Vagina (tissue), 2 donors: Measurements from ENCODE around the gene ZDHHC22.

Experiments
- CTCF ChIP-seq, 3 experiments: fragments of 450-650 bp in 2 of 3; fragments of 200-600 bp in 1 of 3; sonication (generic) in 1 of 3; IDR thresholded peaks; one replicate each; pipeline ENCODE4 v1.5.1; 2017 to 2019; ENCODE audit warnings: antibody characterized with exemption in 3 of 3, mild to moderate bottlenecking in 2 of 3, moderate library complexity in 2 of 3
- POLR2A ChIP-seq, 2 donors: fragments of 450-650 bp; IDR thresholded peaks; one replicate each; pipeline ENCODE4 v1.6.1; 2017; ENCODE audit warnings: antibody characterized with exemption in 2 of 2, mild to moderate bottlenecking in 2 of 2, moderate library complexity in 2 of 2
- POLR2AphosphoS5 ChIP-seq, 2 donors: sonication (generic); formaldehyde crosslinking; IDR thresholded peaks; one replicate each; pipeline ENCODE4 v1.9.0; 2017; ENCODE audit warnings: antibody characterized with exemption in 2 of 2, mild to moderate bottlenecking in 2 of 2, low read depth in 1 of 2; ENCODE audit not compliant: insufficient read depth in 1 of 2

- TF ChIP-seq CTCF (IDR thresholded peaks at IDR 0.05) (no peak), POLR2AphosphoS5 (IDR thresholded peaks at IDR 0.05; ENCODE audit: insufficient read depth in 1 of 2, low read depth in 1 of 2) (no peak), POLR2A (IDR thresholded peaks at IDR 0.05) (no peak)
Measured at GRCh38 chr14:77110286-77110685, 31.3 kb downstream of the ZDHHC22 start.
